ENCODE data around the gene PGM2L1. TPM values are rescaled to one million over a fixed set of nuclear protein-coding genes. Genes with fewer than 3 reads are reported as not detected.

PGM2L1 gene
- total and polyA plus RNA-seq, 9 donors, result 1.0 to 6.2 (median 2.1) TPM

DNA sequence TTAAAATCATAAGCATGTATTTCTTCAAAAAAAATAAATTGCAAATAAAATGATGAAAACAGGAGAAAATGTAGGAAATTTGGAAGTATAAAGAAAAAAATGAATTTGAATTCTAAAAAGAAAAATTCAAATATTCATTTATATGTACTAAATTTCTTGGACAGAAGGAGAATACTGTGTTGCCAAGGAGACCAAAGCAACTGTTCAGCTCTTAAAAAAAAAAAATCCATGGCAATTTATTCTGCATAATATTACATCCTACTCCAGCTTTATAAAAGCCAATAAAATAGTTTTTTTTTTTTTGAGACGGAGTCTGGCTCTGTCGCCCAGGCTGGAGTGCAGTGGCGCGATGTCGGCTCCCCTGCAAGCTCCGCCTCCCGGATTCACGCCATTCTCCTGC, 6.0 kb downstream of the PGM2L1 start:
- Histone ChIP-seq H3K9me3 (no peaks in the 10 kb centered on the region), H3K36me3 (no peaks in the 10 kb centered on the region), H3K4me1 (ENCODE audit: insufficient read depth) (no peaks in the 10 kb centered on the region), H3K27ac (no peak overlapping the region), H3K4me3 (no peak overlapping the region), H3K27me3 (no peaks in the 10 kb centered on the region)
- WGBS, 3 donors, result 91 to 97% (median 96%) methylated on average over 8 of the region's 8 CpGs
- intact Hi-C loops (cut with DNase I), result loop anchor here in 2 of 4 donors (10.0 kb wide), 1 partner anchor 53 kb away; no protein-coding TSS in a partner anchor
- TF ChIP-seq EP300 (IDR thresholded peaks at IDR 0.05), result no peak
- no peak for DNase-seq

DNA sequence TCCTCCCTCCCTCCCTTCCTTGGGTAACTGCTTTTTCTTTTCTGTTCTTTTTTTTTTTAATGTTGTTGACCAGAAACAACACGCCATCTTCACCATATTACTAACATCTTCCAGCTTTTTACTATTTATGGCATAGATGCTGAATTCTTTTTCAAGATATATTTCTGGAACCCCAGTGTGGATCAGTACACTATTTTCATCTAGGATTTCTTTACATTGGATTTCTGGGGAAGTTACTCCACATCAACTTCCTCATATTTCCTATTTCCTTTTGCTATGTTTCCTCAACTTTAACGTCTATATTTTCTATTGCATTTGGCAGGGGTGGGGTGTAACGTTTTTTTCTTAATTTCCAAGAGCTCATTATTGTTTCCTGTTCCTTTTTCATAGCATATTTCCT, 7.0 kb downstream of the PGM2L1 start:
- TF ChIP-seq POLR2A (IDR thresholded peaks at IDR 0.05) (no peak), EP300 (IDR thresholded peaks at IDR 0.05) (no peak)
- TF ChIP-seq, protein P1, sequence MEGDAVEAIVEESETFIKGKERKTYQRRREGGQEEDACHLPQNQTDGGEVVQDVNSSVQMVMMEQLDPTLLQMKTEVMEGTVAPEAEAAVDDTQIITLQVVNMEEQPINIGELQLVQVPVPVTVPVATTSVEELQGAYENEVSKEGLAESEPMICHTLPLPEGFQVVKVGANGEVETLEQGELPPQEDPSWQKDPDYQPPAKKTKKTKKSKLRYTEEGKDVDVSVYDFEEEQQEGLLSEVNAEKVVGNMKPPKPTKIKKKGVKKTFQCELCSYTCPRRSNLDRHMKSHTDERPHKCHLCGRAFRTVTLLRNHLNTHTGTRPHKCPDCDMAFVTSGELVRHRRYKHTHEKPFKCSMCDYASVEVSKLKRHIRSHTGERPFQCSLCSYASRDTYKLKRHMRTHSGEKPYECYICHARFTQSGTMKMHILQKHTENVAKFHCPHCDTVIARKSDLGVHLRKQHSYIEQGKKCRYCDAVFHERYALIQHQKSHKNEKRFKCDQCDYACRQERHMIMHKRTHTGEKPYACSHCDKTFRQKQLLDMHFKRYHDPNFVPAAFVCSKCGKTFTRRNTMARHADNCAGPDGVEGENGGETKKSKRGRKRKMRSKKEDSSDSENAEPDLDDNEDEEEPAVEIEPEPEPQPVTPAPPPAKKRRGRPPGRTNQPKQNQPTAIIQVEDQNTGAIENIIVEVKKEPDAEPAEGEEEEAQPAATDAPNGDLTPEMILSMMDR (IDR thresholded peaks at IDR 0.05), result no peak
- H3K27ac ChIP-seq, result no peak overlapping the region

DNA sequence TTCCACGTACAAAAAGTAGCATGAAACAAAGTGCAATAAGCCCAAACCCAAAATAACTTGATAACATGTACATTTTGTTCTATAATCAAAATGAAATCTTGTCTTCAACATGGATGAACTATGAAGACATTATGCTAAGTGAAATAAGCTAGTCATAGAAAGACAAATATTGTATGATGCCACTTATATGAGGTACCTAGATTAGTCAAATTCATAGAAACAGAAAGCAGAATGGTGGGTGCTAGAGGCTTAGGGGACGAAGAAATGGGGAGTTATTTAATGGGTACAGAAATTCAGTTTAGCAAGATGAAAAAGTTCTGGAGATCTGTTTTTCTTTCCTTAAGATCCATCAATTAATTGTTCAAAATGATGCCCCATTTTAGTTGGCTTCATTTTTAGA, 7.5 kb downstream of the PGM2L1 start:
- Histone ChIP-seq H3K9me3 (no peaks in the 10 kb centered on the region), H3K27me3 (no peaks in the 10 kb centered on the region), H3K27ac (no peak overlapping the region), H3K36me3 (no peaks in the 10 kb centered on the region), H3K4me3 (no peak overlapping the region), H3K4me1 (ENCODE audit: insufficient read depth) (no peaks in the 10 kb centered on the region)
- intact Hi-C loops (cut with DNase I), result loop anchor here in 2 of 4 donors (10.0 kb wide), 1 partner anchor 54 kb away; no protein-coding TSS in a partner anchor
- WGBS, 3 donors, result 81 to 90% (median 86%) methylated on average over 2 of the region's 2 CpGs
- no peak for DNase-seq
- TF ChIP-seq EP300 (IDR thresholded peaks at IDR 0.05) (no peak), POLR2A (IDR thresholded peaks at IDR 0.05) (no peak)
- TF ChIP-seq, protein P1 (IDR thresholded peaks at IDR 0.05), result no peak

More for the DNA sequence above, 7.0 kb downstream of the PGM2L1 start:
- Histone ChIP-seq H3K36me3 (no peaks in the 10 kb centered on the region), H3K4me3 (no peak overlapping the region), H3K4me1 (ENCODE audit: insufficient read depth) (no peaks in the 10 kb centered on the region), H3K9me3 (no peaks in the 10 kb centered on the region), H3K27me3 (no peaks in the 10 kb centered on the region)
- 69 to 75% (median 73%) methylated on average over 3 of the region's 3 CpGs for WGBS, 3 donors
- intact Hi-C loops (cut with DNase I), result loop anchor here in 2 of 4 donors (10.0 kb wide), 1 partner anchor 54 kb away; no protein-coding TSS in a partner anchor
- no peak for DNase-seq

DNA sequence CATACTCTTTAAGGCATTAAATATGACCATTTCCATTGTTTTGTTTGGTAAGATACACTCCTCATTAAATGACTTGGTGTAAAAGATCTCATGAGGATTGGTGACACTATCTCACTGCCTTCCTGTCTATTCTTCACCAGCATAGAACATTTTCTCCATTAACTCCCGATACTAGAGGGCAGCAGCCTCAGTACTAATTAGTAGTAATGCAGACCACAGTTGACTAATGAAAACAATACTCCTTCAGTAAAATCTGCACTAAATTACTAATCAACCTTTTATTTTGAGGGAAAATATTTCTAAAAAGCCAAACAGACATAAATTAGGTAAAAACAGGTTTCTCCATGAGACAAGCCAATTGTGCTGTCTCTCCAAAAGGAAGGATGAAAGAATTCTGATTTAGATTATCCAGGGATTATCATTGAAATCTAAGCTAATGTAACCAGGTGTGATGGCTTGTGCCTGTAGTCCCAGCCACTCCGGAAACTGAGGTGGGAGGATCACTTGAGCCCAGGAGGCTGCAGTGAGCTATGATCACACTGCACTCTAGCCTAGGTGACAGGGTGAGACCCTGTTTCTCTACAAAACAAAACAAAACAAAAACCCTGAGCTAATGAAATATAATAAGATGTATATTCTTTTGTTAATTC, 9.4 kb downstream of the PGM2L1 start:
- Histone ChIP-seq H3K4me1 (ENCODE audit: insufficient read depth) (no peaks in the 10 kb centered on the region), H3K27ac (no peak overlapping the region), H3K4me3 (no peak overlapping the region), H3K27me3 (no peaks in the 10 kb centered on the region), H3K9me3 (no peaks in the 10 kb centered on the region), H3K36me3 (no peaks in the 10 kb centered on the region)
- peak in 4 of 5 donors; percentile 25 to 78 (median 50) for DNase-seq
- TF ChIP-seq, protein P1 (IDR thresholded peaks at IDR 0.05), result peak in 2 of 3 donors; percentile 63 to 73
- no peak for TF ChIP-seq EP300 (IDR thresholded peaks at IDR 0.05)
- WGBS, 3 donors, result 0 to 5% (median 4%) methylated on average over 2 of the region's 2 CpGs
- intact Hi-C loops (cut with DNase I), result loop anchor here in 2 of 4 donors (5.0 kb wide), 2 partner anchors 58 to 183 kb away; no protein-coding TSS in a partner anchor

DNA sequence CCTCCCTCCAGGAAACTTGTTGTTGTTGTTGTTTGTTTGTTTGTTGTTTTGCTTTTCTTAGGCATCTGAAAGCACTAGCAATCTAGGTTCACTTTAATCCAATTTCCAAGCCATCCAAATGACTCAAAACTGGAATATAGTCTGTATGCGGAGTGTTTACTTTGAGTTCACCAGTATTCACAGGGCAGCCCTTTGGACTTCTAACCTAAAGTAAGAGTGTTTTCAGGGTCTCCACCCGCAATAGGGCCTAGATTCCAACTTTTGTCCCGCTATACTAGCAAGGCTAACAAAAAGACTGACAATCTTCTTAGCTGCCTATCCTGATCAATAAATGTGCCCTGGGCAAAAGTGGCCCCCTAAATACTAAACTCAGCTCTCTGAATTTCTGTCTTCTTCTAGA, 13.6 kb downstream of the PGM2L1 start:
- no peaks in the 10 kb centered on the region for H3K36me3 ChIP-seq
- H3K9me3 ChIP-seq, result no peaks in the 10 kb centered on the region
- TF ChIP-seq POLR2A (IDR thresholded peaks at IDR 0.05), result no peak
- no peak for TF ChIP-seq EP300 (IDR thresholded peaks at IDR 0.05)
- TF ChIP-seq, protein P1 (IDR thresholded peaks at IDR 0.05), result no peak
- H3K27ac ChIP-seq, result no peak overlapping the region
- 98 to 99% (median 99%) methylated on average over 3 of the region's 3 CpGs for WGBS, 3 donors
- H3K4me3 ChIP-seq, result no peak overlapping the region
- no peak for DNase-seq
- intact Hi-C loops (cut with DNase I), result loop anchor here in 2 of 4 donors (5.0 kb wide), 2 partner anchors 63 to 188 kb away; no protein-coding TSS in a partner anchor
- no peaks in the 10 kb centered on the region for H3K4me1 ChIP-seq (ENCODE audit: insufficient read depth)
- no peaks in the 10 kb centered on the region for H3K27me3 ChIP-seq

Measured in ovary (tissue), 9 donors.